Stimulated activated CD4-positive, alpha-beta T cell treated with anti-CD3 and anti-CD28 coated beads, Interleukin-15, amount 100 ng/mL, for 1 hour (primary cell): ENCODE results near the gene TMEM25.
"Not testable (repeated sequence)": the region's sequence is repeated elsewhere in the genome, so short reads cannot be mapped to it uniquely, and the experiment has no call there.

Experiments used
- DNase-seq, 2 donors: peaks; one replicate each; pipeline ENCODE4 v3.0.0-alpha.2; 2020; ENCODE audit warnings: low read depth in 1 of 2, low spot score in 1 of 2

The TMEM25 gene

DNA sequence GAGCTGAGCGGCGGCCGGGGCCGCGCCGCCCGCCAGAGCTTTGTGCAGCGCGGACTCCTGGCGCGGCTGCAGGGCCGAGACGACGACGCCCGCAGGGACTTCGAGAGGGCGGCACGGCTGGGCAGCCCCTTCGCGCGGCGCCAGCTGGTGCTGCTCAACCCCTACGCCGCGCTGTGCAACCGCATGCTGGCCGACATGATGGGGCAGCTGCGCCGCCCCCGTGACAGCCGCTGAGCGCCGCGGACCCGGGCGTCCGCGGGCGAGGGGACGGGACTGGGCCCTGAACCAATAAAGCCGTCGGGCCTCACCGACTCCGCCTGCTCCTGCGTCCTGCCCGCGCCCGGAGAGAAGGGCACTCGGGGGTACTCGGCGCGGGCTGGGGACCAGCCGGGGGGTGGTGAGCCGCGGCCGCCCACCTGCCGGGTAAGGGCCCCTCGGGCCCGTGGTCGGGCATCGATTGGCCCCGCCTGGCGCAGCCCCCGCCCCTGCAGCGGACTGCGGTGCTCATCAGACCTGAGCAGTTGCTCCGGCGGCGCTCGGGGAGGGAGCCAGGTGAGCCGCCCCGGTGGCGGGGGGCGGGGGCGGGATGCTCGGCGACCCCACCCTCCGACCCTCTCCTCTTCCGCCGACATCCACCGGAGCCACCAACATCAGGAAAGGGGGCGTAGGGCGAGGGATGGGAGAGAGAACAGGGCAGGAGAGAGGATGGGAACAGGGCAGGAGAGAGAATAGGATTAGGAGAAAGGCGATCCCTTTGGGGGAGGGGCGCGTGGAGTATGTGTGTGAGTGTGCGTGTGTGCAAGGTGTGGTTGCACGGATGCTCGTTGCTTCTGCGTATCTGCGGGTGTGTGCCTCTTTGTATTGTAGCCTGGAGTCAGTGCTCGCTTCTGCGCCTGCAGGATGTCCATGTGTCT is at the start of gene TMEM25:
Gene TMEM25 (plus strand): TSS at position 510 of the 914 bp plus-strand sequence. CDS start 610 bp downstream, outside the sequence.
- peak; percentile 50 to 70 for DNase-seq

DNA sequence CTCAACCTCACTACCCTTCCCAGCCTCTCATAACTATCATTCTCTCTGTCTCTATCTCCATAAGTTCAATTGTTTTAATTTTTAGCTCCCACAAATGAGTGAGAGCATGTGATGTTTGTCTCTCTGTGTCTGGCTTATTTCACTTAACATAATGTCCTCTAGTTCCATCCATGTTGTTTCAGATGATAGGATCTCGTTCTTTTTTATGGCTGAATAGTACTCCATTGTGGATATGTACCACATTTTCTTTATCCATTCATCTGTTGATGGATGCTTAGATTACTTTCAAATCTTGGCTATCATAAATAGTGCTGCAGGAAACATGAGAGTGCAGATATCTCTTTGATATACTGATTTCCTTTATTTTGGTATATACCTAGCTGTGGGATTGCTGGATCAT is 49.8 kb upstream of the TMEM25 start:
- DNase-seq, result not testable (repeated sequence)

DNA sequence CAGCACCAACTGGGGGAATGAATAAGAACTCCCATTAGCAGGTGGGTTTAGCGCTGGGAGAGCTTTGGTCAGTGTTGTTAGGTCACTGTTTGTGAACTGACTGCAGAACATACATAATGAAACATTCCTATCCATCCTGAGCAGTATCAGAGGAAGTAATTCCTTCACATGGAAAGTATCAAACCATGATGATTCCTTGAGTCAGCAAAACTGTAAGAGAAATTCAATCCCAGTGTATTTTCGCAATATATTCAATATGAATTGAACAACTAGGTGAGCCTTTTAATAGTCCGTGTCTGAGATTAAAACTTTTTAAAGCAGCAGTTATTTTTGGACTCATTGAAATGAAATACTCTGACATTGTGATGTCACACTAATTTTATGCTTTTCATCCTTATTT is 46.6 kb upstream of the TMEM25 start:
- no peak for DNase-seq

DNA sequence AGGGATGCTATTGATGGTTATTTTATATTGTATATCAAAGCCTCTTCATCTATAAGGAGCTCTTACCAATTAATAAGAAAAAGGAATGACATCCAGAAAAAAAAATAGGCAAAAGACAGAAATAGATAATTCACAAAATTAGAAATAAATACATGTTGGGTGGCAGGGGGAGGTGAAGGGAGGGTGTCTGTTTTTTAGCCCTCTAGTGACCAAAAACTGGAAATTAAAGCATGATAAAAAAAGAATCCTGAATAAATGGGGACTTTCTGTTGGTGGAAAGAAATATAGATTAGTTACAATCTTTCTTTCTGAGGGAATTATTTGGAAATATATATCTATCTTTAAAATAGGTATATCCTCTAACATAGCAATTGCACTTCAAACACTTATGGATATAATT is 45.7 kb upstream of the TMEM25 start:
- no peak for DNase-seq

DNA sequence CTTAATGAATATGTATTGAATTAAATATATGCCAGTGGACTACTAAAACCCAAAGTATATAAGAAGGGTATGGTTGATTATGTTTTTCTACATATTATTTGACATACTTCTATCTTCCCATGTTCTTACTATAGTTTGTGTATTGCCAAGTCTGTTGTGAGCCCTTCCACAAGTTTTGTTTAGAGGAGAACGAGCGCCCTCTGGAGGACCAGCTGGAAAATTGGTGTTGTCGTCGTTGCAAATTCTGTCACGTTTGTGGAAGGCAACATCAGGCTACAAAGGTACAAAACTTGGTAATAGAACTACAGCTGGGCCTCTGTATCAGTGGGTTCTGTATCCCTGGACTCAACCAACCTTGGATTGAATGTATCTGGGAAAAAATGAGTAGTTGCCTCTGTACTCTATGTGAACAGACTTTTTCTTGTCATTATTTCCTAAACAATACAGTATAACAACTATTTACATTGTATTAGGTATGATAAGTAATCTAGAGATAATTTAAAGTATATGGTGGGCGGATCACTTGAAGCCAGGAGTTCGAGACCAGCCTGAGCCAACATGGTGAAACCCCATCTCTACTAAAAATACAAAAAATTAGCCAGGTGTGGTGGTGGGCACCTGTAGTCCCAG is 42.4 kb upstream of the TMEM25 start:
- DNase-seq, result peak; percentile 57 to 65

DNA sequence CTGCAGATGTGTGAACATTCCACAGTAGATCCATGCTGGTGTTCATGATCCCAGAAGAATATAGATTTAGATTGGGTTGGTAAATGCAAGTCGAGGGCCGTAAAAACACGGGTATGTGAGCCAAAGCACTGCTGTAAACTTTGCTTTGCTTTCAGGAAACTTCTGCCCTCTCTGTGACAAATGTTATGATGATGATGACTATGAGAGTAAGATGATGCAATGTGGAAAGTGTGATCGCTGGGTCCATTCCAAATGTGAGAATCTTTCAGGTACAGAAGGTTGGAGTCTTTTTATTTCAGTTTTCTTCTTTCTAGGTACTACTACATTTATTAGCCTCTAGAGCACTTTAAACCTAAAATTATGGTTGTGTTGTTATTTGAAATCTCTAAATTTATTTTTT is 40.0 kb upstream of the TMEM25 start:
- no peak for DNase-seq

DNA sequence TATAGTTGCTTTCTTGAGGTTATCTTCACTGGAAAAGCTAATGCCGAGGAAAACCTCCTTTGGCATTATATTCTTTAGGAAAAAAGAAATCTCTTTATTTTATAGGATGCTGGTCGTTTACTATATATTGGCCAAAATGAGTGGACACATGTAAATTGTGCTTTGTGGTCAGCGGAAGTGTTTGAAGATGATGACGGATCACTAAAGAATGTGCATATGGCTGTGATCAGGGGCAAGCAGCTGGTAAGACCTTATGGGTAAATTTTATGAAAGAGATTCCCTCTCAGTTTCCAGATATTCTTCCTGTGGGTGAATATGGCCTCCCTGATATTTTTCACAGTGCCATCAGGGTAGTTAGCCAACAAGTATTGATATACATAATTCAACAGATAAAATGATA is 33.2 kb upstream of the TMEM25 start:
- no peak for DNase-seq

DNA sequence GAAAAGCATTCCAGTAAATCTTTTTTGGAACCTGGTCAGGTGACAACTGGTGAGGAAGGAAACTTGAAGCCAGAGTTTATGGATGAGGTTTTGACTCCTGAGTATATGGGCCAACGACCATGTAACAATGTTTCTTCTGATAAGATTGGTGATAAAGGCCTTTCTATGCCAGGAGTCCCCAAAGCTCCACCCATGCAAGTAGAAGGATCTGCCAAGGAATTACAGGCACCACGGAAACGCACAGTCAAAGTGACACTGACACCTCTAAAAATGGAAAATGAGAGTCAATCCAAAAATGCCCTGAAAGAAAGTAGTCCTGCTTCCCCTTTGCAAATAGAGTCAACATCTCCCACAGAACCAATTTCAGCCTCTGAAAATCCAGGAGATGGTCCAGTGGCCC is 27.8 kb upstream of the TMEM25 start:
- DNase-seq, result no peak

DNA sequence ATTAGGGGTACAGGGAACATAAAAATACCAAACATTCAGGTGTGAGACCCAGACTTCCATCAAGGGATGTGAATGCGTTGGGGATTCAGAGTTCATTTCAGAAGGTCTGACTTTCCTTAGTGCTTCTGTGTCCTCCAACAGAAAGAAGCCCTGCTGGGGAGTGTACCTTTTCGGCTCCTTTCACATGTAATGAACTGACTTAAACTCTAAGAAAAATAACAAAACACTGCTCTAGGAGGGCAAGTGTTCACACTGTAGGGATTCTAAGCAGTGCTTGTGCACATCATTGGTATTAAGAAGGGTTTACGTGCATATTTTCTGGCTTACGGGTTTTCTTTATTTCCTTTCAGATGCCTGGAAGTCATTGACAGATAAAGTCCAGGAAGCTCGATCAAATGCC is 19.4 kb upstream of the TMEM25 start:
- no peak for DNase-seq

DNA sequence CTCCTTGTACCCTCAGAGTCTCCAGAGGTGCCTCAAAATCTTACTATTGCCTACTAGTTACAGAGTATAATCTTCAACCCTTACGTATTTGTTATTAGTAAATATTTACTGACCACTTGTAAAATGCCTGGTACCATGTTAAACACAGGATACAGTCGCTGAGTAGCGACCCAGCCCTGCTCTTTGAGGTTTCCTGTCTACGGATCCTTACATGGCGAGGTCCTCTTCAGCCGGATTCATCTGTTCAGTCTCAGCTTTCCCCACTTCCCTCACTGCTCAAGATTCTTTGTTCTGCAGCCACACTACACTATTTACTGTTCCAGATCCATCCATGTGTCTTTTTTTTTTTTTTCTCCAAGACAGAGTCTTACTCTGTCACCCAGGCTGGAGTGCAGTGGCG is 16.9 kb upstream of the TMEM25 start:
- no peak for DNase-seq

DNA sequence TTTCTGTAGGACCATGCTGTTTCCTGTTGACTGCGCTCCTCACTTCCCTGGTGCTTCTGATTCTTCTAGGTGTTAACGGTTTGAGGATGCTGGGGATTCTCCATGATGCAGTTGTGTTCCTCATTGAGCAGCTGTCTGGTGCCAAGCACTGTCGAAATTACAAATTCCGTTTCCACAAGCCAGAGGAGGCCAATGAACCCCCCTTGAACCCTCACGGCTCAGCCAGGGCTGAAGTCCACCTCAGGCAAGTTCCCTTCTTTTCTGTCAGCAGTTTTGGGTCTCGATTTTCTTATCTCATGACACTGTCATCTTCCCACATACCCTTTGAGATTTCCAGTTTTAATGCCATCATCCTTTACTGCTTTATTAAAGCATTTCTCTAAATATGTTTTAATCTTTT is 11.4 kb upstream of the TMEM25 start:
- no peak for DNase-seq

DNA sequence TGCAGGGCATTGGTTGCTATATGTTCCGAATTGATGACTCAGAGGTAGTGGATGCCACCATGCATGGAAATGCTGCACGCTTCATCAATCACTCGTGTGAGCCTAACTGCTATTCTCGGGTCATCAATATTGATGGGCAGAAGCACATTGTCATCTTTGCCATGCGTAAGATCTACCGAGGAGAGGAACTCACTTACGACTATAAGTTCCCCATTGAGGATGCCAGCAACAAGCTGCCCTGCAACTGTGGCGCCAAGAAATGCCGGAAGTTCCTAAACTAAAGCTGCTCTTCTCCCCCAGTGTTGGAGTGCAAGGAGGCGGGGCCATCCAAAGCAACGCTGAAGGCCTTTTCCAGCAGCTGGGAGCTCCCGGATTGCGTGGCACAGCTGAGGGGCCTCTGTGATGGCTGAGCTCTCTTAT is 9.1 kb upstream of the TMEM25 start:
- DNase-seq, result no peak

DNA sequence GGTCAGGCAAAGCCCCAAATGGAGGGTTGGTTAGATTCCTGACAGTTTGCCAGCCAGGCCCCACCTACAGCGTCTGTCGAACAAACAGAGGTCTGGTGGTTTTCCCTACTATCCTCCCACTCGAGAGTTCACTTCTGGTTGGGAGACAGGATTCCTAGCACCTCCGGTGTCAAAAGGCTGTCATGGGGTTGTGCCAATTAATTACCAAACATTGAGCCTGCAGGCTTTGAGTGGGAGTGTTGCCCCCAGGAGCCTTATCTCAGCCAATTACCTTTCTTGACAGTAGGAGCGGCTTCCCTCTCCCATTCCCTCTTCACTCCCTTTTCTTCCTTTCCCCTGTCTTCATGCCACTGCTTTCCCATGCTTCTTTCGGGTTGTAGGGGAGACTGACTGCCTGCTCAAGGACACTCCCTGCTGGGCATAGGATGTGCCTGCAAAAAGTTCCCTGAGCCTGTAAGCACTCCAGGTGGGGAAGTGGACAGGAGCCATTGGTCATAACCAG is 8.4 kb upstream of the TMEM25 start:
- no peak for DNase-seq

DNA sequence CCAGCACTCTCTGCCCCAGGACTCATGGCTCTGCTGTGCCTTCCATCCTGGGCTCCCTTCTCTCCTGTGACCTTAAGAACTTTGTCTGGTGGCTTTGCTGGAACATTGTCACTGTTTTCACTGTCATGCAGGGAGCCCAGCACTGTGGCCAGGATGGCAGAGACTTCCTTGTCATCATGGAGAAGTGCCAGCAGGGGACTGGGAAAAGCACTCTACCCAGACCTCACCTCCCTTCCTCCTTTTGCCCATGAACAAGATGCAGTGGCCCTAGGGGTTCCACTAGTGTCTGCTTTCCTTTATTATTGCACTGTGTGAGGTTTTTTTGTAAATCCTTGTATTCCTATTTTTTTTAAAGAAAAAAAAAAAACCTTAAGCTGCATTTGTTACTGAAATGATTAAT is 6.6 kb upstream of the TMEM25 start:
- DNase-seq, result no peak

DNA sequence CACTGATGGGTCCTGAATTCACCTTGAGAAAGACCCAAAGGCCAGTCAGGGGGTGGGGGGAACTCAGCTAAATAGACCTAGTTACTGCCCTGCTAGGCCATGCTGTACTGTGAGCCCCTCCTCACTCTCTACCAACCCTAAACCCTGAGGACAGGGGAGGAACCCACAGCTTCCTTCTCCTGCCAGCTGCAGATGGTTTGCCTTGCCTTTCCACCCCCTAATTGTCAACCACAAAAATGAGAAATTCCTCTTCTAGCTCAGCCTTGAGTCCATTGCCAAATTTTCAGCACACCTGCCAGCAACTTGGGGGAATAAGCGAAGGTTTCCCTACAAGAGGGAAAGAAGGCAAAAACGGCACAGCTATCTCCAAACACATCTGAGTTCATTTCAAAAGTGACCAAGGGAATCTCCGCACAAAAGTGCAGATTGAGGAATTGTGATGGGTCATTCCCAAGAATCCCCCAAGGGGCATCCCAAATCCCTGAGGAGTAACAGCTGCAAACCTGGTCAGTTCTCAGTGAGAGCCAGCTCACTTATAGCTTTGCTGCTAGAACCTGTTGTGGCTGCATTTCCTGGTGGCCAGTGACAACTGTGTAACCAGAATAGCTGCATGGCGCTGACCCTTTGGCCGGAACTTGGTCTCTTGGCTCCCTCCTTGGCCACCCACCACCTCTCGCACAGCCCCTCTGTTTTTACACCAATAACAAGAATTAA is 6.1 kb upstream of the TMEM25 start:
- DNase-seq, result no peak

DNA sequence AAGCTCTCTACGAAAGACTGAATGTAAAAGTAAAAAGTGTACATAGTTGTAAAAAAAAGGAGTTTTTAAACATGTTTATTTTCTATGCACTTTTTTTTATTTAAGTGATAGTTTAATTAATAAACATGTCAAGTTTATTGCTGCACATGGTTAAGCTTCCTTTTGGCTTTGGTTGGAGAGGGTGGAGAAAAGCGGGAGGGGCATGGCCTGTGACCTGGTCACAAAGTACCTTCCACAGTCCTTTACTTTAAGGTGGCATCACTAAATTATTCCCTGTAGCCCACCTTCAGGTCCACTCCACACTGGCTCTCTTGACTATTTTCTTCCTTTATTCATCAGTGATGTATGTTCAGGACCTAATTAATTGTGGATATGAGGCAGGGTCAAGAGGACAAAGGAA is 4.3 kb upstream of the TMEM25 start:
- DNase-seq, result no peak

DNA sequence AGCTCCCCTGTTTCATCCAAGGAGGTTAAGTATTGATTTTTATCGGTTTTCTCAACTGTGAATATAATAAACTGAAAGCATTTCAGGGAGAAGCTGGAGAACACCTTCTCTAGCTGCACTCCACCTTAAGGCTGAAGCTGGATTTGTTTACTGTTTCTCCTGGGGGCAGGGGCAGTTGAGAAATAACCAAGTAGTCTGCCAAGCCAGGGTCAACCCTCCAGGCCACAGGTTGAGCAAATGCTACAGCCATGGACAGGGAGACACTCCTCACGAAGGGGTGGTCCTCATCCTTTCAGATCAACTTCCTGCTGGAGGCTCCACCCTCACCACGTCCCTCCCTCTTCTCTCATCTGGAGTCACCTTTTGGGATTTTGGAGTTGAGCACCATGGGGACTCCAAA is 3.9 kb upstream of the TMEM25 start, which contains the start of gene TTC36:
Gene TTC36 (plus strand): TSS at position 366 of the 400 bp plus-strand sequence. CDS start 21 bp downstream, at position 387.
- no peak for DNase-seq

DNA sequence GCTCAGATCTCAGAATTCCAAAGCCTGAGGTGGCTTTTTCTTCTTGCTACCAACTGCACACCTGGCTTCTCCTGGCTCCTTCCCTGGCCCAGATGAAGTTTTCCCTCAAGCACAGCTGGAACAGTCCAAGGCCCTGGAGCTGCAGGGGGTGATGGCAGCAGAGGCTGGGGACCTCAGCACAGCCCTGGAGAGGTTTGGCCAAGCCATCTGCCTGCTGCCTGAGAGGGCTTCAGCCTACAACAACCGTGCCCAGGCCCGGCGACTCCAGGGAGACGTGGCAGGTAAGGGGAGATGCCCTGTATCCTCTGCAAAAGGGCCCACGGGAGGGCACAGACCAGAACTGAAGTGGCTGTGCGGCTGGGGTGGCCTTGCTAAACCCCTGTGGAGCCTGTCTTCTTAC is 2.5 kb upstream of the TMEM25 start:
- DNase-seq, result no peak

DNA sequence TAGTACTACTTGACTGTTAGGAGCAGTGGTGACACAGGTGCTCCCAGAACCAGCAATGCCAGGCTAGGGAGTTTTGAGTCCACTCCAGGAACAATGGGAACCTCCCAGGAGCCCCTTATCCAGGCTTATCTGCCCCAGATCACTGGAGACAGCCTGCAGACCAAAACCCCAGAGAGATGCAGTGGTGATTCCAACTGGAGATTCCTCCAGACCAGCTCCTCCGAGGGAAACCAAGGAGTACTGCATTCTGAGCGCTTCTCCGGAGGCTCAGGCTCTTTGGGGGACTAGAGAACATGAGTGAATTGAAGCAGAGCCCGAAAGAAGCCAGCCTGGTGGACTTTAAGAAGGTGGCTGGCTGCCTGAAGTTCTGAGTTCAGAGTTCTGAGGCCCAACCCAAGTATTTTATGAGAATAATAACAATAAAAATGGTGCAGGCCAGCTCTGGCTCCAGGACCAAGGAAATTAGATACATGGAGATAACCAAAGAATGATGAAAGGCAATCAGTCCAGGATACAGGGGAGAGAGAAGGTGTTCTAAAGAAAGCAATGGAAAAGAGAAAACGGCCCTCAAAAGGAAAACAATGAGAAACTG is 1.3 kb upstream of the TMEM25 start:
- no peak for DNase-seq

DNA sequence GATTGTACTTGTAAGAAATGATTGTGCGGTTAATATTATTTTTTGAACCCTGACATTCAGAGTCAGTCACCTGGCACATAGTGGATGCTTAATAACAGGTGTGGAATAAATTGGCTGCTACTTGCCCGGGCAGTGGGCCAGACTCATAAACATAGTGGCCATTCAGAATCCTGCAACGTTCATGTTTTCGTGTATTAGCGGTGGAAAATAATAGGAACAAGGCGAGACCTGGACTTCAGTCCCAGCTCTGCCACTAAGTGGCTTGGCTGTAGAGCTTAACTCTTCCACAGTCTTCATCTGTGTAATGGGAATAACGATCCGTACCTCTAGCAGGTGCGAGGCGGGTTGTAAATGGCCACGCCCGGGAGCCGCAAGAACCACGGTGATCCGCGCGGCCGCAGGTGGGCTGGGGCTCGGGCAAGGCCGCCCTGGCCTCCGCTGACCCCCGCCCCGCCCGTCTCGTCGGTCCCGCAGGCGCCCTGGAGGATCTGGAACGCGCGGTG is 761 bp upstream of the TMEM25 start:
- DNase-seq, result no peak

DNA sequence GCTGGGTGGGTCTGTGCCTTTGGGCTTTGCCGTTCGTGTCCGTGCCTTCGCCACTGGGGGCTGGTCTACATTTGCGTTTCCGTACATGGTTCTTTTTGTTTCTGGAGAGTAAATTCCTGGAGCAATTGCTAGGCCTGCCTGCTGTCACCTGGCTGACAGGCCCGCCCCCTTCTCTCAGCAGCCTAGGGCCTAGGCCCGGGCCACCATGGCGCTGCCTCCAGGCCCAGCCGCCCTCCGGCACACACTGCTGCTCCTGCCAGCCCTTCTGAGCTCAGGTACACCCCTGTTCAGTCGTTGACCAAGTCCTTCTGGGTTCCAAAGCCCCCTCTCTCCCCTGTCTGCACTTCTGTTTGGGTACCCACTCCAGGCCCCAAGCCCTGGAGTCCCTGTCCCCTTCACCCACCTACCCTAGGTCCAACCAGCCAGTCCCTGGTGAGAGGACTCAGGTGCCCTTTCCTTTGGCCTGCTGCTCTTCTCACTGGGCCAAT is 649 bp downstream of the TMEM25 start:
- peak in 1 of 2 donors; percentile 5 for DNase-seq
